Transverse colon (tissue), 4 donors: ENCODE results near the gene FNDC3B. TPM values are rescaled to one million over a fixed set of nuclear protein-coding genes. Genes with fewer than 3 reads are reported as not detected.
"Not testable (repeated sequence)": the region's sequence is repeated elsewhere in the genome, so short reads cannot be mapped to it uniquely, and the experiment has no call there.

ENCODE experiments used
- DNase-seq: peaks from one replicate; pipeline ENCODE4 v3.0.0-alpha.2; 2019
- H3K27ac ChIP-seq, 4 donors: fragments of 200-600 bp; sonication (generic); 2 replicates each; pipeline ENCODE4 v1.5.1; 2016 to 2018; ENCODE audit warnings: inconsistent platforms in 4 of 4
- H3K27me3 ChIP-seq: fragments of 200-600 bp; sonication (generic); 2 replicates; pipeline ENCODE4 v1.5.1; 2017; ENCODE audit warnings: inconsistent platforms
- H3K36me3 ChIP-seq, 4 donors: fragments of 200-600 bp; sonication (generic); 2 replicates each; pipeline ENCODE4 v1.5.1; 2017 to 2019; ENCODE audit warnings: inconsistent platforms in 4 of 4
- H3K4me1 ChIP-seq, 4 donors: fragments of 200-600 bp; sonication (generic); 2 replicates each; pipeline ENCODE4 v1.5.1; 2017 to 2020; ENCODE audit warnings: inconsistent platforms in 4 of 4
- H3K4me3 ChIP-seq, 4 donors: fragments of 200-600 bp; sonication (generic); 1 replicate in 1 of 4; 2 replicates in 3 of 4; pipeline versions ENCODE4 v1.5.1 to v1.6.1; 2017 to 2019; ENCODE audit warnings: inconsistent platforms in 4 of 4
- H3K9me3 ChIP-seq, 2 donors: fragments of 200-600 bp; sonication (generic); 2 replicates each; pipeline ENCODE4 v1.5.1; 2017 to 2019; ENCODE audit warnings: inconsistent platforms in 2 of 2
- CTCF ChIP-seq, 5 experiments: fragments of 200-600 bp in 3 of 5; fragments of 450-650 bp in 2 of 5; sonication (generic) in 3 of 5; IDR thresholded peaks; 1 replicate in 2 of 5; 2 replicates in 3 of 5; pipeline ENCODE4 v1.5.1; 2016 to 2017; ENCODE audit warnings: antibody characterized with exemption in 5 of 5, inconsistent platforms in 3 of 5, mild to moderate bottlenecking in 2 of 5, moderate library complexity in 1 of 5
- EP300 ChIP-seq: sonication (generic); formaldehyde crosslinking; IDR thresholded peaks from one replicate; pipeline ENCODE4 v1.6.1; 2017; ENCODE audit warnings: antibody characterized with exemption, low read depth
- POLR2A ChIP-seq: fragments of 450-650 bp; IDR thresholded peaks from one replicate; pipeline ENCODE4 v1.6.1; 2016; ENCODE audit warnings: antibody characterized with exemption, mild to moderate bottlenecking, moderate library complexity
- POLR2AphosphoS5 ChIP-seq, 3 donors: sonication (generic); formaldehyde crosslinking; IDR thresholded peaks; one replicate each; pipeline ENCODE4 v1.6.1; 2016; ENCODE audit warnings: antibody characterized with exemption in 3 of 3
- WGBS, 2 donors: methylation state at CpG; one replicate each; pipeline ENCODE4 v1.1.5; 2018; ENCODE audit warnings: low coverage in 1 of 2; 5-methylcytosine and 5-hydroxymethylcytosine counted together
- in situ Hi-C, 4 donors: fragments of 200-750 bp; cut with MboI; loops; one replicate each; pipeline versions ENCODE4 v1.15.0 to v1.15.1; 2017; ENCODE audit warnings: low sequenced_read_pairs in 3 of 4, low pct_ligation_motif_present in 1 of 4, low pct_unique_long_range_greater_than_20kb in 1 of 4
- intact Hi-C: fragments of 100-400 bp; cut with DNase I; formaldehyde crosslinking; loops from one replicate; pipeline ENCODE4 v1.15.1; 2023; ENCODE audit warnings: low total_unique reads
- total RNA-seq, 4 donors: library from RNA; depleted of rRNA; stranded (reverse); fragments of >200 nt; gene quantifications; one replicate each; pipeline ENCODE4 v1.1.0, GENCODE V29; 2016

The FNDC3B gene
- total RNA-seq, 4 donors from 2014 or later = 28.5 to 85.7 (median 44.5) TPM

GRCh38 chr3:171996178-171996817 is 43.1 kb upstream of the FNDC3B start:
- no peak overlapping the region for H3K27ac ChIP-seq
- WGBS, 2 donors = 83 to 100% methylated on average over 2 of the region's 2 CpGs
- H3K4me3 ChIP-seq = no peak overlapping the region
- peaks cover 0 to 10% (median 2%) of the 10 kb centered on the region in 4 donors for H3K4me1 ChIP-seq
- intact Hi-C loops = no loop called here
- no peak for DNase-seq
- peaks cover 0 to 7% of the 10 kb centered on the region in 2 donors for H3K9me3 ChIP-seq
- in situ Hi-C loops = no loop called here
- no peak for TF ChIP-seq EP300
- TF ChIP-seq CTCF (IDR thresholded peaks at IDR 0.05) = no peak
- no peak for TF ChIP-seq POLR2A
- no peak for TF ChIP-seq POLR2AphosphoS5 (IDR thresholded peaks at IDR 0.05)
- H3K27me3 ChIP-seq = no peaks in the 10 kb centered on the region
- no peaks in the 10 kb centered on the region for H3K36me3 ChIP-seq

- H3K27ac ChIP-seq, H3K4me3 ChIP-seq, intact Hi-C loops, H3K36me3 ChIP-seq, DNase-seq, H3K9me3 ChIP-seq, in situ Hi-C loops, H3K4me1 ChIP-seq, H3K27me3 ChIP-seq: not testable (repeated sequence)
- 90% methylated on average over 6 of the region's 24 CpGs; no CpG with 5 or more reads in 1 of the 2 donors for WGBS, 2 donors
These were observed 40.6 kb upstream of the FNDC3B start for GRCh38 chr3:171998731-171999130.

- 68 to 71% methylated on average over 1 of the region's 1 CpG for WGBS, 2 donors
- H3K9me3 ChIP-seq, in situ Hi-C loops, H3K4me3 ChIP-seq, intact Hi-C loops, DNase-seq, H3K27ac ChIP-seq, H3K27me3 ChIP-seq, H3K36me3 ChIP-seq, H3K4me1 ChIP-seq: not testable (repeated sequence)
These were observed 37.8 kb upstream of the FNDC3B start for GRCh38 chr3:172001616-172002015.

GRCh38 chr3:172002512-172003078 is 36.8 kb upstream of the FNDC3B start:
- in situ Hi-C loops = no loop called here
- 30 to 58% methylated on average over 4 of the region's 4 CpGs for WGBS, 2 donors
- Histone ChIP-seq H3K4me1 (peaks cover 0 to 6% (median 0%) of the 10 kb centered on the region in 4 donors), H3K4me3 (no peak overlapping the region), H3K27me3 (no peaks in the 10 kb centered on the region), H3K9me3 (no peaks in the 10 kb centered on the region), H3K27ac (no peak overlapping the region), H3K36me3 (no peaks in the 10 kb centered on the region)
- DNase-seq = no peak
- TF ChIP-seq CTCF (IDR thresholded peaks at IDR 0.05) = no peak
- no peak for TF ChIP-seq POLR2A
- intact Hi-C loops = no loop called here

- H3K9me3 ChIP-seq = no peaks in the 10 kb centered on the region
- DNase-seq = no peak
- no peaks in the 10 kb centered on the region for H3K27me3 ChIP-seq
- 84 to 88% methylated on average over 6 of the region's 6 CpGs for WGBS, 2 donors
- in situ Hi-C loops = no loop called here
- no peak for TF ChIP-seq EP300
- no peak overlapping the region for H3K27ac ChIP-seq
- peaks cover 0 to 6% (median 0%) of the 10 kb centered on the region in 4 donors for H3K4me1 ChIP-seq
- H3K36me3 ChIP-seq = no peaks in the 10 kb centered on the region
- intact Hi-C loops = no loop called here
- H3K4me3 ChIP-seq = no peak overlapping the region
These were observed 36.2 kb upstream of the FNDC3B start for GRCh38 chr3:172003146-172003545.

- in situ Hi-C loops = no loop called here
- no peak for TF ChIP-seq CTCF (IDR thresholded peaks at IDR 0.05)
- TF ChIP-seq EP300 = no peak
- TF ChIP-seq POLR2AphosphoS5 (IDR thresholded peaks at IDR 0.05) = no peak
- no peak for TF ChIP-seq POLR2A
- Histone ChIP-seq H3K27me3 (no peaks in the 10 kb centered on the region), H3K9me3 (no peaks in the 10 kb centered on the region), H3K4me1 (peaks cover 0 to 6% (median 3%) of the 10 kb centered on the region in 4 donors), H3K4me3 (no peak overlapping the region), H3K27ac (no peak overlapping the region), H3K36me3 (no peaks in the 10 kb centered on the region)
- intact Hi-C loops = loop anchor here (2.0 kb wide), 1 partner anchor 100 kb away; no protein-coding TSS in a partner anchor
- no peak for DNase-seq
These were observed 32.4 kb upstream of the FNDC3B start for GRCh38 chr3:172007065-172007370.
